Measurements from ENCODE around the gene ZC3H18.

Gene ZC3H18

GRCh38 chr16:88669980-88670379, 99.8 kb downstream of the ZC3H18 start:
- DNase-seq (ENCODE audit: low read depth, low spot score) = no peak
- TF ChIP-seq EZH2 (IDR thresholded peaks at IDR 0.05) (no peak), FOXP2 (optimal IDR thresholded peaks at IDR 0.05; ENCODE audit: control extremely low read depth, extremely low read length, insufficient read depth) (no peak), POLR2AphosphoS5 (IDR thresholded peaks at IDR 0.05; ENCODE audit: borderline replicate concordance, low read depth, low read length) (no peak)
- H3K27ac ChIP-seq = no peak overlapping the region
- H3K9ac ChIP-seq (ENCODE audit: insufficient read length) = no peak overlapping the region
- no peaks in the 10 kb centered on the region for H3K36me3 ChIP-seq (ENCODE audit: insufficient read depth, low read length)
- no peak overlapping the region for H3K4me3 ChIP-seq
- no peaks in the 10 kb centered on the region for H3K9me3 ChIP-seq (ENCODE audit: low read depth, low read length)

GRCh38 chr16:88671806-88672205, 101.6 kb downstream of the ZC3H18 start:
- no peaks in the 10 kb centered on the region for H3K9me3 ChIP-seq (ENCODE audit: low read depth, low read length)

GRCh38 chr16:88672776-88673175, 102.6 kb downstream of the ZC3H18 start:
- H3K36me3 ChIP-seq (ENCODE audit: insufficient read depth, low read length) = no peaks in the 10 kb centered on the region
- TF ChIP-seq FOXP2 (optimal IDR thresholded peaks at IDR 0.05; ENCODE audit: control extremely low read depth, extremely low read length, insufficient read depth) (no peak), EZH2 (IDR thresholded peaks at IDR 0.05) (no peak), POLR2AphosphoS5 (IDR thresholded peaks at IDR 0.05; ENCODE audit: borderline replicate concordance, low read depth, low read length) (no peak)
- no peak overlapping the region for H3K27ac ChIP-seq
- no peaks in the 10 kb centered on the region for H3K9me3 ChIP-seq (ENCODE audit: low read depth, low read length)
- DNase-seq (ENCODE audit: low read depth, low spot score) = no peak
- no peak overlapping the region for H3K9ac ChIP-seq (ENCODE audit: insufficient read length)
- H3K4me3 ChIP-seq = no peak overlapping the region

More at GRCh38 chr16:88671806-88672205, 101.6 kb downstream of the ZC3H18 start:
- H3K4me3 ChIP-seq = no peak overlapping the region
- no peak for DNase-seq (ENCODE audit: low read depth, low spot score)
- H3K36me3 ChIP-seq (ENCODE audit: insufficient read depth, low read length) = no peaks in the 10 kb centered on the region
- H3K27ac ChIP-seq = no peak overlapping the region
- TF ChIP-seq EZH2 (IDR thresholded peaks at IDR 0.05) (no peak), FOXP2 (optimal IDR thresholded peaks at IDR 0.05; ENCODE audit: control extremely low read depth, extremely low read length, insufficient read depth) (no peak), POLR2AphosphoS5 (IDR thresholded peaks at IDR 0.05; ENCODE audit: borderline replicate concordance, low read depth, low read length) (no peak)
- no peak overlapping the region for H3K9ac ChIP-seq (ENCODE audit: insufficient read length)

GRCh38 chr16:88673716-88674379, 103.6 kb downstream of the ZC3H18 start:
- TF ChIP-seq FOXP2 (optimal IDR thresholded peaks at IDR 0.05; ENCODE audit: control extremely low read depth, extremely low read length, insufficient read depth) = no peak
- no peak for TF ChIP-seq EZH2 (IDR thresholded peaks at IDR 0.05)
- TF ChIP-seq POLR2AphosphoS5 (IDR thresholded peaks at IDR 0.05; ENCODE audit: borderline replicate concordance, low read depth, low read length) = no peak
- no peak overlapping the region for H3K4me3 ChIP-seq
- no peaks in the 10 kb centered on the region for H3K9me3 ChIP-seq (ENCODE audit: low read depth, low read length)
- DNase-seq (ENCODE audit: low read depth, low spot score) = no peak
- H3K36me3 ChIP-seq (ENCODE audit: insufficient read depth, low read length) = no peaks in the 10 kb centered on the region
- H3K9ac ChIP-seq (ENCODE audit: insufficient read length) = no peak overlapping the region
- no peak overlapping the region for H3K27ac ChIP-seq

- H3K36me3 ChIP-seq (ENCODE audit: insufficient read depth, low read length) = no peaks in the 10 kb centered on the region
- no peak for TF ChIP-seq POLR2AphosphoS5 (IDR thresholded peaks at IDR 0.05; ENCODE audit: borderline replicate concordance, low read depth, low read length)
- no peak for TF ChIP-seq EZH2 (IDR thresholded peaks at IDR 0.05)
- TF ChIP-seq FOXP2 (optimal IDR thresholded peaks at IDR 0.05; ENCODE audit: control extremely low read depth, extremely low read length, insufficient read depth) = no peak
- no peak for DNase-seq (ENCODE audit: low read depth, low spot score)
- no peak overlapping the region for H3K4me3 ChIP-seq
- H3K9me3 ChIP-seq (ENCODE audit: low read depth, low read length) = no peaks in the 10 kb centered on the region
- H3K27ac ChIP-seq = no peak overlapping the region
- H3K9ac ChIP-seq (ENCODE audit: insufficient read length) = no peak overlapping the region
Measured at GRCh38 chr16:88676502-88677242, 106.5 kb downstream of the ZC3H18 start.

GRCh38 chr16:88677721-88678120, 107.5 kb downstream of the ZC3H18 start:
- no peak overlapping the region for H3K4me3 ChIP-seq
- no peaks in the 10 kb centered on the region for H3K9me3 ChIP-seq (ENCODE audit: low read depth, low read length)
- no peak for DNase-seq (ENCODE audit: low read depth, low spot score)
- H3K9ac ChIP-seq (ENCODE audit: insufficient read length) = no peak overlapping the region
- H3K27ac ChIP-seq = no peak overlapping the region
- no peaks in the 10 kb centered on the region for H3K36me3 ChIP-seq (ENCODE audit: insufficient read depth, low read length)
- no peak for TF ChIP-seq FOXP2 (optimal IDR thresholded peaks at IDR 0.05; ENCODE audit: control extremely low read depth, extremely low read length, insufficient read depth)
- TF ChIP-seq POLR2AphosphoS5 (IDR thresholded peaks at IDR 0.05; ENCODE audit: borderline replicate concordance, low read depth, low read length) = no peak
- no peak for TF ChIP-seq EZH2 (IDR thresholded peaks at IDR 0.05)

GRCh38 chr16:88678224-88678979, 108.2 kb downstream of the ZC3H18 start:
- H3K4me3 ChIP-seq = no peak overlapping the region
- no peaks in the 10 kb centered on the region for H3K9me3 ChIP-seq (ENCODE audit: low read depth, low read length)
- H3K36me3 ChIP-seq (ENCODE audit: insufficient read depth, low read length) = no peaks in the 10 kb centered on the region
- DNase-seq (ENCODE audit: low read depth, low spot score) = no peak
- no peak overlapping the region for H3K27ac ChIP-seq
- no peak overlapping the region for H3K9ac ChIP-seq (ENCODE audit: insufficient read length)
- TF ChIP-seq FOXP2 (optimal IDR thresholded peaks at IDR 0.05; ENCODE audit: control extremely low read depth, extremely low read length, insufficient read depth) (no peak), EZH2 (IDR thresholded peaks at IDR 0.05) (no peak), POLR2AphosphoS5 (IDR thresholded peaks at IDR 0.05; ENCODE audit: borderline replicate concordance, low read depth, low read length) (no peak)

GRCh38 chr16:88680554-88681083, 110.4 kb downstream of the ZC3H18 start:
- Histone ChIP-seq H3K36me3 (ENCODE audit: insufficient read depth, low read length) (no peaks in the 10 kb centered on the region), H3K9ac (ENCODE audit: insufficient read length) (no peak overlapping the region), H3K27ac (no peak overlapping the region), H3K9me3 (ENCODE audit: low read depth, low read length) (no peaks in the 10 kb centered on the region), H3K4me3 (no peak overlapping the region)
- TF ChIP-seq FOXP2 (optimal IDR thresholded peaks at IDR 0.05; ENCODE audit: control extremely low read depth, extremely low read length, insufficient read depth) (no peak), POLR2AphosphoS5 (IDR thresholded peaks at IDR 0.05; ENCODE audit: borderline replicate concordance, low read depth, low read length) (no peak), EZH2 (IDR thresholded peaks at IDR 0.05) (no peak)
- no peak for DNase-seq (ENCODE audit: low read depth, low spot score)
